ENCODE results near the gene PITX3. TPM values are rescaled to one million over a fixed set of nuclear protein-coding genes. Genes with fewer than 3 reads are reported as not detected.
A peak's percentile ranks its signal among the peaks of the same experiment; 100 is the strongest.

Gene PITX3
- total and polyA plus RNA-seq, 11 donors, result 0.18 to 9.5 (median 1.3) TPM

GRCh38 chr10:102188298-102188940 lies 52.9 kb downstream of the PITX3 start:
- 66 to 86% (median 77%) methylated on average over 2 to 3 of the region's 3 CpGs for WGBS, 4 donors

DNA sequence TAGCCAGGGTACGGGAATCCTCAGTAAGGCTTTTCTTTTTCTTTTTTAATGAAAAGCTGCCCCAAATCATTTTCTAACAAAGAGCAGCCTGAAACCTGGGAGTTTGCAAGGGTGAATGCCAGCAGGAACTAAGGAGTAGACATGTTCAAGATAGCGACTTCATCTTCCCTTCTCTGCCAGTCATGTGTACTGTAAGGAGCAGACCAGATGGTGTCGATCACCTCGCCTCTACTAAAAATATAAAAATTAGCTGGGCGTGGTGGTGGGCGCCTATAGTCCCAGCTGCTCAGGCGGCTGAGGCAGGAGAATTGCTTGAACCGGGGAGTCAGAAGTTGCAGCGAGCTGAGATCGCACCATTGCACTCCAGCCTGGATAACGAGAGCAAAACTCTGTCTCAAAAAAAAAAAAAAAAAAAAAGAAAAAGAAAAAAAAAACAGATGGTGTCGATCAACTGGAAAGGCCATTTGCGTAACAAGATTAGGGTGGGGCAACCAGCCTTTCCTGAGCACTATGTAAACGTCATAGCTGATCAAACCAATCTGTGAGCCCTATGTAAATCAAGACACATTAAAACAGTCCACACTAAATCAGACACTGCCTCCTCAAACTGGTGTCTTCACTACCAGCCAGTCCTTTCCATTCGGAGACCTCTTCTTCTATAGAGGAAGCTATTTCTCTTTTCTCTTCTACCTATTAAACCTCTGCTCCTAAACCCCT lies 55.3 kb downstream of the PITX3 start:
- 77 to 81% (median 80%) methylated on average over 15 of the region's 15 CpGs for WGBS, 4 donors

More at GRCh38 chr10:102188298-102188940, 52.9 kb downstream of the PITX3 start:
- Histone ChIP-seq H3K4me1 (peaks cover 0 to 19% (median 0%) of the 10 kb centered on the region in 12 donors), H3K4me3 (no peak overlapping the region), H3K27me3 (no peaks in the 10 kb centered on the region), H3K9me3 (peaks cover 0 to 3% (median 0%) of the 10 kb centered on the region in 12 donors), H3K36me3 (no peaks in the 10 kb centered on the region), H3K27ac (no peak overlapping the region)
- ATAC-seq (peak in 1 of 4 donors; percentile 44), DNase-seq (no peak)
- TF ChIP-seq CTCF (IDR thresholded peaks at IDR 0.05) (no peak), POLR2A (IDR thresholded peaks at IDR 0.05) (no peak)
- intact Hi-C loops (cut with DNase I), result no loop called here

GRCh38 chr10:102185272-102185671 lies 56.0 kb downstream of the PITX3 start:
- no peaks in the 10 kb centered on the region for H3K36me3 ChIP-seq
- H3K4me1 ChIP-seq, result peaks cover 0 to 19% (median 0%) of the 10 kb centered on the region in 12 donors
- H3K4me3 ChIP-seq, result no peak overlapping the region
- 66 to 76% (median 68%) methylated on average over 2 of the region's 2 CpGs for WGBS, 4 donors
- H3K9me3 ChIP-seq, result no peaks in the 10 kb centered on the region
- no peaks in the 10 kb centered on the region for H3K27me3 ChIP-seq
- no peak overlapping the region for H3K27ac ChIP-seq
- DNase-seq (no peak), ATAC-seq (no peak)
- intact Hi-C loops (cut with DNase I), result no loop called here
- TF ChIP-seq POLR2A (IDR thresholded peaks at IDR 0.05) (no peak), CTCF (IDR thresholded peaks at IDR 0.05) (no peak)

More for the DNA sequence above, 55.3 kb downstream of the PITX3 start:
- no peaks in the 10 kb centered on the region for H3K36me3 ChIP-seq
- no peak for DNase-seq
- TF ChIP-seq CTCF (IDR thresholded peaks at IDR 0.05), result no peak
- TF ChIP-seq POLR2A (IDR thresholded peaks at IDR 0.05), result no peak
- no peaks in the 10 kb centered on the region for H3K27me3 ChIP-seq
- peaks cover 0 to 19% (median 0%) of the 10 kb centered on the region in 12 donors for H3K4me1 ChIP-seq
- no peaks in the 10 kb centered on the region for H3K9me3 ChIP-seq
- no peak overlapping the region for H3K27ac ChIP-seq
- intact Hi-C loops (cut with DNase I), result no loop called here
- peak overlapping the region in 1 of 12 donors; percentile 12 for H3K4me3 ChIP-seq
- peak in 2 of 4 donors; percentile 56 to 77 for ATAC-seq

- no peak for TF ChIP-seq CTCF (IDR thresholded peaks at IDR 0.05)
- TF ChIP-seq POLR2A (IDR thresholded peaks at IDR 0.05), result no peak
- Histone ChIP-seq H3K4me3 (no peak overlapping the region), H3K27me3 (no peaks in the 10 kb centered on the region), H3K9me3 (no peaks in the 10 kb centered on the region), H3K36me3 (no peaks in the 10 kb centered on the region), H3K4me1 (peaks cover 0 to 16% (median 0%) of the 10 kb centered on the region in 12 donors), H3K27ac (no peak overlapping the region)
- intact Hi-C loops (cut with DNase I), result no loop called here
- DNase-seq, result no peak
- 69 to 85% (median 77%) methylated on average over 2 of the region's 2 CpGs for WGBS, 4 donors
- ATAC-seq, result no peak
Observed at GRCh38 chr10:102184606-102185005, 56.7 kb downstream of the PITX3 start.
